Measurements from ENCODE around the gene MAP4K2. TPM values are rescaled to one million over a fixed set of nuclear protein-coding genes. Genes with fewer than 3 reads are reported as not detected.

MAP4K2 gene
- total RNA-seq, 4 donors from 2014 or later: 11.1 to 25.0 (median 17.1) TPM

GRCh38 chr11:64778473-64779298 is 24.3 kb downstream of the MAP4K2 start, which contains the start of gene SF1:
SF1 (minus strand) TSS chr11:64778542; CDS start chr11:64778392, 150 bp downstream.
- Histone ChIP-seq H3K36me3 (peaks cover 27 to 34% (median 31%) of the 10 kb centered on the region in 4 donors), H3K9me3 (no peaks in the 10 kb centered on the region), H3K27ac (replicated peaks in 1 of 4) (peak within 1 kb of the TSS; percentile 99 to 100 (median 100)), H3K4me3 (peak within 1 kb of the TSS; percentile 90 to 99 (median 96)), H3K27me3 (no peaks in the 10 kb centered on the region), H3K4me1 (peaks cover 42 to 45% (median 44%) of the 10 kb centered on the region in 4 donors)
- under 1% methylated on average over 56 of the region's 80 CpGs for WGBS
- DNase-seq (ENCODE audit: extremely low spot score): peak; percentile 100
- intact Hi-C loops (cut with DNase I): loop anchor here (5.0 kb wide), 1 partner anchor 36 kb away; the partner anchor contains the start of gene RASGRP2
- TF ChIP-seq EP300 (IDR thresholded peaks at IDR 0.05): no peak
- TF ChIP-seq, protein P1, sequence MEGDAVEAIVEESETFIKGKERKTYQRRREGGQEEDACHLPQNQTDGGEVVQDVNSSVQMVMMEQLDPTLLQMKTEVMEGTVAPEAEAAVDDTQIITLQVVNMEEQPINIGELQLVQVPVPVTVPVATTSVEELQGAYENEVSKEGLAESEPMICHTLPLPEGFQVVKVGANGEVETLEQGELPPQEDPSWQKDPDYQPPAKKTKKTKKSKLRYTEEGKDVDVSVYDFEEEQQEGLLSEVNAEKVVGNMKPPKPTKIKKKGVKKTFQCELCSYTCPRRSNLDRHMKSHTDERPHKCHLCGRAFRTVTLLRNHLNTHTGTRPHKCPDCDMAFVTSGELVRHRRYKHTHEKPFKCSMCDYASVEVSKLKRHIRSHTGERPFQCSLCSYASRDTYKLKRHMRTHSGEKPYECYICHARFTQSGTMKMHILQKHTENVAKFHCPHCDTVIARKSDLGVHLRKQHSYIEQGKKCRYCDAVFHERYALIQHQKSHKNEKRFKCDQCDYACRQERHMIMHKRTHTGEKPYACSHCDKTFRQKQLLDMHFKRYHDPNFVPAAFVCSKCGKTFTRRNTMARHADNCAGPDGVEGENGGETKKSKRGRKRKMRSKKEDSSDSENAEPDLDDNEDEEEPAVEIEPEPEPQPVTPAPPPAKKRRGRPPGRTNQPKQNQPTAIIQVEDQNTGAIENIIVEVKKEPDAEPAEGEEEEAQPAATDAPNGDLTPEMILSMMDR (IDR thresholded peaks at IDR 0.05): peak in 1 of 3 experiments; percentile 6
- peak; percentile 65 for TF ChIP-seq POLR2A (IDR thresholded peaks at IDR 0.05; ENCODE audit: low read depth)
- peak; percentile 92 to 99 for TF ChIP-seq POLR2AphosphoS5 (IDR thresholded peaks at IDR 0.05)

- TF ChIP-seq POLR2AphosphoS5 (IDR thresholded peaks at IDR 0.05) (no peak), POLR2A (IDR thresholded peaks at IDR 0.05; ENCODE audit: low read depth) (no peak), EP300 (IDR thresholded peaks at IDR 0.05) (no peak)
- TF ChIP-seq, protein P1 (IDR thresholded peaks at IDR 0.05): no peak
- 0% methylated on average over 1 of the region's 28 CpGs for WGBS
- intact Hi-C loops (cut with DNase I): loop anchor here (5.0 kb wide), 1 partner anchor 36 kb away; the partner anchor contains the start of gene RASGRP2
Measured at GRCh38 chr11:64778223-64778472, 24.9 kb downstream of the MAP4K2 start.

DNA sequence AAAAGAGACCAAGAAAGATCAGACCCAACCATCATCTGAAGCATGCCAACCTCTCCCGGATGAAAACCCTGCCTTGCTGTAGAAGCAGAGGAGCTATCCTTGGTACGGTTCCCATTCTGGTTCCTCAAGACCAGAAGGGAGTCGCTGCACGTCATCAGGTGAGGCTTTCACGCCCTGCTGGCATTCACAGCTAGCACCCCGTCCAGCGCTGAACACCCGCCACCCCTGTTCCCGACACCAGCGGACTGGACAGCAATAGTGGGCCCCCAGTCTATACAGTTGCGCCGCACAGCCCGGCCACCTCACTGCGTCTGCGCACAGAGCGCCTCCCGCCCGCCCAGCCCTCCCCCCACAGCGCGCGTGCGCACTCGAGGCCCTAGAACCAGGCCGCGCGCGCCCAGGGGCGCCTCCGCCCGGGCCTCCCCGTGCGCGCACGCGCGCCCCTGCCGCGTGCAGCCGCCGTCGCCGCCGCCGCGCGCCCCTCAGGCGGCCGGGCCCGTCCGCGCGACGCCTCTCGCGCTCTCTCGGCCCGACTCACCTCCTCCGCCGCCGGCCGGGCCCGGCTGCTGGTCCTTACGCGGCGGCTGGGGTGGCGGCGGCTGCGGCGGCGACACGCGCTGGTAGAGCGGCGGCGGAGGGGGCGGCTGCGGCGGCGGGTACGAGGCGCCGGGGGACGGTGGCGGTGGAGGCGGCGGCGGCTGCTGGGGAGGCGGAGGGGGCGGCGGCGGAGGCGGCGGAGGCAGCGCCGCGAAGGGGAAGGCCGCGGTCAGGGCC is 25.4 kb downstream of the MAP4K2 start:
- peak overlapping the region; percentile 90 to 99 (median 96) for H3K4me3 ChIP-seq
- peak overlapping the region; percentile 99 to 100 (median 100) for H3K27ac ChIP-seq (replicated peaks in 1 of 4)
- intact Hi-C loops (cut with DNase I): loop anchor here (5.0 kb wide), 1 partner anchor 35 kb away; the partner anchor contains the start of gene RASGRP2
- H3K36me3 ChIP-seq: peaks cover 32 to 45% (median 41%) of the 10 kb centered on the region in 4 donors
- no peak for DNase-seq (ENCODE audit: extremely low spot score)
- H3K27me3 ChIP-seq: no peaks in the 10 kb centered on the region
- no peaks in the 10 kb centered on the region for H3K9me3 ChIP-seq
- whole genome bisulfite sequencing: 0% methylated on average over 3 of the region's 98 CpGs
- TF ChIP-seq, protein P1 (IDR thresholded peaks at IDR 0.05): no peak
- TF ChIP-seq EP300 (IDR thresholded peaks at IDR 0.05): no peak
- TF ChIP-seq POLR2A (IDR thresholded peaks at IDR 0.05; ENCODE audit: low read depth): no peak
- peak; percentile 47 to 60 for TF ChIP-seq POLR2AphosphoS5 (IDR thresholded peaks at IDR 0.05)
- peaks cover 53 to 56% (median 55%) of the 10 kb centered on the region in 4 donors for H3K4me1 ChIP-seq

More at GRCh38 chr11:64778223-64778472, 24.9 kb downstream of the MAP4K2 start:
- Histone ChIP-seq H3K36me3 (peaks cover 29 to 40% (median 36%) of the 10 kb centered on the region in 4 donors), H3K27me3 (no peaks in the 10 kb centered on the region), H3K27ac (replicated peaks in 1 of 4) (peak overlapping the region; percentile 99 to 100 (median 100)), H3K4me1 (peaks cover 47 to 51% (median 50%) of the 10 kb centered on the region in 4 donors), H3K4me3 (peak overlapping the region; percentile 90 to 99 (median 96)), H3K9me3 (no peaks in the 10 kb centered on the region)
- no peak for DNase-seq (ENCODE audit: extremely low spot score)

DNA sequence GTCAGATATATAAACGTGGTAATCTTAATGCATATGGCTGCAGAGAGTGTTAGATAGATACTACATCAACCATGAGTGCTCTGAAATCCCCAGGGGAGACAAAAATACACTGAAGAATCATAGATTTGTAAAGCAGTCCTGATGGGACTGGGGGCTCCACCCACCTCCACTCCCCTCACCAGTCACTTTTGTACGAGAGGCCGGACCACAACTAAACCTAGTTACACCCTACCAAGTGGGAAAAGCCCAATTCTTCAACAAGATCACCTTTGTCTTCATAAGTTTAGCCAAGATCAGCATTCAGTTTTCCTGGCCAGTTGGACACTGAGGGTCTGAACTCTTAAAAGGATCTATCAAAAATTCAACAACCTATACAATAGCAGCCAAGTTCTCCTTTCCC is 26.1 kb downstream of the MAP4K2 start:
- Histone ChIP-seq H3K36me3 (peaks cover 40 to 52% (median 48%) of the 10 kb centered on the region in 4 donors), H3K27me3 (no peaks in the 10 kb centered on the region), H3K9me3 (no peaks in the 10 kb centered on the region), H3K4me3 (peak overlapping the region; percentile 90 to 99 (median 96)), H3K4me1 (peaks cover 60 to 64% (median 62%) of the 10 kb centered on the region in 4 donors), H3K27ac (replicated peaks in 1 of 4) (peak overlapping the region; percentile 99 to 100 (median 100))
- 8% methylated on average over 3 of the region's 3 CpGs for WGBS
- no peak for TF ChIP-seq POLR2AphosphoS5 (IDR thresholded peaks at IDR 0.05)
- no peak for TF ChIP-seq POLR2A (IDR thresholded peaks at IDR 0.05; ENCODE audit: low read depth)
- TF ChIP-seq, protein P1 (IDR thresholded peaks at IDR 0.05): no peak
- intact Hi-C loops (cut with DNase I): loop anchor here (5.0 kb wide), 1 partner anchor 35 kb away; the partner anchor contains the start of gene RASGRP2
- no peak for DNase-seq (ENCODE audit: extremely low spot score)
